LNCAP (cell line): ENCODE results near the gene USP21.

Source experiments
- CTCF ChIP-seq: fragments of 450-650 bp; IDR thresholded peaks from 2 replicates; pipeline ENCODE4 v1.5.1; 2017; ENCODE audit warnings: mild to moderate bottlenecking

Gene USP21

GRCh38 chr1:161161652-161162051, 2.4 kb downstream of the USP21 start:
- TF ChIP-seq CTCF: no peak

GRCh38 chr1:161162052-161162451, 2.8 kb downstream of the USP21 start:
- no peak for TF ChIP-seq CTCF

GRCh38 chr1:161162806-161163205, 3.5 kb downstream of the USP21 start:
- TF ChIP-seq CTCF: no peak

GRCh38 chr1:161163793-161164192, 4.5 kb downstream of the USP21 start:
- TF ChIP-seq CTCF: no peak

- no peak for TF ChIP-seq CTCF
Observed at GRCh38 chr1:161164901-161165610, 5.8 kb downstream of the USP21 start.

GRCh38 chr1:161165742-161166668, 6.7 kb downstream of the USP21 start, which contains the start of gene PPOX:
PPOX (plus strand) TSS chr1:161166426; CDS start chr1:161166848, 422 bp downstream.
- TF ChIP-seq CTCF: peak; percentile 54; the same call in 1 of the 2 replicates

- no peak for TF ChIP-seq CTCF
Observed at GRCh38 chr1:161166669-161167548, 7.6 kb downstream of the USP21 start.
